ENCODE measurements around the gene KCNK3. TPM values are rescaled to one million over a fixed set of nuclear protein-coding genes. Genes with fewer than 3 reads are reported as not detected.

Gene KCNK3
- total and polyA plus RNA-seq, 10 of the 15 experiments (the other 5 are each of a cell fraction or from before 2014, with no cell fraction given), result 0.13 TPM; not detected in 9

DNA sequence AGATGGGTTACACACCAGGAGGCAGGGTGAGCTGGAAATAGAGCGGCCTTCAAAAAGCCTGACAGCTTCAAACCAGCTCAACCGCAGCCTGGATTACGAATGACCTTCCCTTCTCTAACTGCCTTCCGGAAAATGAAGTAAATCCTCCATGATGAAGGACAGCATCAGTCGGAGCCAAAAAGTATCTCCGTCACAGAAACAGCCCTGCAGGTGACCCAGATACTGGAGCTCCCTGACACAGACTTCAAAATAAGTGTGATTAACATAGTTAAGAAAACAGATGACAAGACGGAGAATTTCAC is 41.1 kb upstream of the KCNK3 start (continued):
- TF ChIP-seq, protein P1, sequence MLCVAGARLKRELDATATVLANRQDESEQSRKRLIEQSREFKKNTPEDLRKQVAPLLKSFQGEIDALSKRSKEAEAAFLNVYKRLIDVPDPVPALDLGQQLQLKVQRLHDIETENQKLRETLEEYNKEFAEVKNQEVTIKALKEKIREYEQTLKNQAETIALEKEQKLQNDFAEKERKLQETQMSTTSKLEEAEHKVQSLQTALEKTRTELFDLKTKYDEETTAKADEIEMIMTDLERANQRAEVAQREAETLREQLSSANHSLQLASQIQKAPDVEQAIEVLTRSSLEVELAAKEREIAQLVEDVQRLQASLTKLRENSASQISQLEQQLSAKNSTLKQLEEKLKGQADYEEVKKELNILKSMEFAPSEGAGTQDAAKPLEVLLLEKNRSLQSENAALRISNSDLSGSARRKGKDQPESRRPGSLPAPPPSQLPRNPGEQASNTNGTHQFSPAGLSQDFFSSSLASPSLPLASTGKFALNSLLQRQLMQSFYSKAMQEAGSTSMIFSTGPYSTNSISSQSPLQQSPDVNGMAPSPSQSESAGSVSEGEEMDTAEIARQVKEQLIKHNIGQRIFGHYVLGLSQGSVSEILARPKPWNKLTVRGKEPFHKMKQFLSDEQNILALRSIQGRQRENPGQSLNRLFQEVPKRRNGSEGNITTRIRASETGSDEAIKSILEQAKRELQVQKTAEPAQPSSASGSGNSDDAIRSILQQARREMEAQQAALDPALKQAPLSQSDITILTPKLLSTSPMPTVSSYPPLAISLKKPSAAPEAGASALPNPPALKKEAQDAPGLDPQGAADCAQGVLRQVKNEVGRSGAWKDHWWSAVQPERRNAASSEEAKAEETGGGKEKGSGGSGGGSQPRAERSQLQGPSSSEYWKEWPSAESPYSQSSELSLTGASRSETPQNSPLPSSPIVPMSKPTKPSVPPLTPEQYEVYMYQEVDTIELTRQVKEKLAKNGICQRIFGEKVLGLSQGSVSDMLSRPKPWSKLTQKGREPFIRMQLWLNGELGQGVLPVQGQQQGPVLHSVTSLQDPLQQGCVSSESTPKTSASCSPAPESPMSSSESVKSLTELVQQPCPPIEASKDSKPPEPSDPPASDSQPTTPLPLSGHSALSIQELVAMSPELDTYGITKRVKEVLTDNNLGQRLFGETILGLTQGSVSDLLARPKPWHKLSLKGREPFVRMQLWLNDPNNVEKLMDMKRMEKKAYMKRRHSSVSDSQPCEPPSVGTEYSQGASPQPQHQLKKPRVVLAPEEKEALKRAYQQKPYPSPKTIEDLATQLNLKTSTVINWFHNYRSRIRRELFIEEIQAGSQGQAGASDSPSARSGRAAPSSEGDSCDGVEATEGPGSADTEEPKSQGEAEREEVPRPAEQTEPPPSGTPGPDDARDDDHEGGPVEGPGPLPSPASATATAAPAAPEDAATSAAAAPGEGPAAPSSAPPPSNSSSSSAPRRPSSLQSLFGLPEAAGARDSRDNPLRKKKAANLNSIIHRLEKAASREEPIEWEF (IDR thresholded peaks at IDR 0.05; ENCODE audit: insufficient replicate concordance, low read depth, low read length), result no peak
- no peak for TF ChIP-seq RUNX3 (IDR thresholded peaks at IDR 0.05; ENCODE audit: low read length)
- no peak for TF ChIP-seq CEBPB (IDR thresholded peaks at IDR 0.05; ENCODE audit: borderline replicate concordance in 1 of 2, low read depth in 2 of 2, low read length in 2 of 2)
- TF ChIP-seq, protein P2, sequence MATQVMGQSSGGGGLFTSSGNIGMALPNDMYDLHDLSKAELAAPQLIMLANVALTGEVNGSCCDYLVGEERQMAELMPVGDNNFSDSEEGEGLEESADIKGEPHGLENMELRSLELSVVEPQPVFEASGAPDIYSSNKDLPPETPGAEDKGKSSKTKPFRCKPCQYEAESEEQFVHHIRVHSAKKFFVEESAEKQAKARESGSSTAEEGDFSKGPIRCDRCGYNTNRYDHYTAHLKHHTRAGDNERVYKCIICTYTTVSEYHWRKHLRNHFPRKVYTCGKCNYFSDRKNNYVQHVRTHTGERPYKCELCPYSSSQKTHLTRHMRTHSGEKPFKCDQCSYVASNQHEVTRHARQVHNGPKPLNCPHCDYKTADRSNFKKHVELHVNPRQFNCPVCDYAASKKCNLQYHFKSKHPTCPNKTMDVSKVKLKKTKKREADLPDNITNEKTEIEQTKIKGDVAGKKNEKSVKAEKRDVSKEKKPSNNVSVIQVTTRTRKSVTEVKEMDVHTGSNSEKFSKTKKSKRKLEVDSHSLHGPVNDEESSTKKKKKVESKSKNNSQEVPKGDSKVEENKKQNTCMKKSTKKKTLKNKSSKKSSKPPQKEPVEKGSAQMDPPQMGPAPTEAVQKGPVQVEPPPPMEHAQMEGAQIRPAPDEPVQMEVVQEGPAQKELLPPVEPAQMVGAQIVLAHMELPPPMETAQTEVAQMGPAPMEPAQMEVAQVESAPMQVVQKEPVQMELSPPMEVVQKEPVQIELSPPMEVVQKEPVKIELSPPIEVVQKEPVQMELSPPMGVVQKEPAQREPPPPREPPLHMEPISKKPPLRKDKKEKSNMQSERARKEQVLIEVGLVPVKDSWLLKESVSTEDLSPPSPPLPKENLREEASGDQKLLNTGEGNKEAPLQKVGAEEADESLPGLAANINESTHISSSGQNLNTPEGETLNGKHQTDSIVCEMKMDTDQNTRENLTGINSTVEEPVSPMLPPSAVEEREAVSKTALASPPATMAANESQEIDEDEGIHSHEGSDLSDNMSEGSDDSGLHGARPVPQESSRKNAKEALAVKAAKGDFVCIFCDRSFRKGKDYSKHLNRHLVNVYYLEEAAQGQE (IDR thresholded peaks at IDR 0.05; ENCODE audit: low read depth, low read length), result no peak
- TF ChIP-seq, protein P3, sequence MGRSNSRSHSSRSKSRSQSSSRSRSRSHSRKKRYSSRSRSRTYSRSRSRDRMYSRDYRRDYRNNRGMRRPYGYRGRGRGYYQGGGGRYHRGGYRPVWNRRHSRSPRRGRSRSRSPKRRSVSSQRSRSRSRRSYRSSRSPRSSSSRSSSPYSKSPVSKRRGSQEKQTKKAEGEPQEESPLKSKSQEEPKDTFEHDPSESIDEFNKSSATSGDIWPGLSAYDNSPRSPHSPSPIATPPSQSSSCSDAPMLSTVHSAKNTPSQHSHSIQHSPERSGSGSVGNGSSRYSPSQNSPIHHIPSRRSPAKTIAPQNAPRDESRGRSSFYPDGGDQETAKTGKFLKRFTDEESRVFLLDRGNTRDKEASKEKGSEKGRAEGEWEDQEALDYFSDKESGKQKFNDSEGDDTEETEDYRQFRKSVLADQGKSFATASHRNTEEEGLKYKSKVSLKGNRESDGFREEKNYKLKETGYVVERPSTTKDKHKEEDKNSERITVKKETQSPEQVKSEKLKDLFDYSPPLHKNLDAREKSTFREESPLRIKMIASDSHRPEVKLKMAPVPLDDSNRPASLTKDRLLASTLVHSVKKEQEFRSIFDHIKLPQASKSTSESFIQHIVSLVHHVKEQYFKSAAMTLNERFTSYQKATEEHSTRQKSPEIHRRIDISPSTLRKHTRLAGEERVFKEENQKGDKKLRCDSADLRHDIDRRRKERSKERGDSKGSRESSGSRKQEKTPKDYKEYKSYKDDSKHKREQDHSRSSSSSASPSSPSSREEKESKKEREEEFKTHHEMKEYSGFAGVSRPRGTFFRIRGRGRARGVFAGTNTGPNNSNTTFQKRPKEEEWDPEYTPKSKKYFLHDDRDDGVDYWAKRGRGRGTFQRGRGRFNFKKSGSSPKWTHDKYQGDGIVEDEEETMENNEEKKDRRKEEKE (IDR thresholded peaks at IDR 0.05), result no peak
- TF ChIP-seq KAT2A (conservative IDR thresholded peaks at IDR 0.05; ENCODE audit: control insufficient read depth, low read depth, low read length), result no peak
- TF ChIP-seq HCFC1 (IDR thresholded peaks at IDR 0.05; ENCODE audit: low read length), result no peak
- TF ChIP-seq, protein P4, sequence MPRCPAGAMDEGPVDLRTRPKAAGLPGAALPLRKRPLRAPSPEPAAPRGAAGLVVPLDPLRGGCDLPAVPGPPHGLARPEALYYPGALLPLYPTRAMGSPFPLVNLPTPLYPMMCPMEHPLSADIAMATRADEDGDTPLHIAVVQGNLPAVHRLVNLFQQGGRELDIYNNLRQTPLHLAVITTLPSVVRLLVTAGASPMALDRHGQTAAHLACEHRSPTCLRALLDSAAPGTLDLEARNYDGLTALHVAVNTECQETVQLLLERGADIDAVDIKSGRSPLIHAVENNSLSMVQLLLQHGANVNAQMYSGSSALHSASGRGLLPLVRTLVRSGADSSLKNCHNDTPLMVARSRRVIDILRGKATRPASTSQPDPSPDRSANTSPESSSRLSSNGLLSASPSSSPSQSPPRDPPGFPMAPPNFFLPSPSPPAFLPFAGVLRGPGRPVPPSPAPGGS (IDR thresholded peaks at IDR 0.05; ENCODE audit: borderline replicate concordance, insufficient read depth, low read depth, low read length, poor library complexity, severe bottlenecking), result no peak
- TF ChIP-seq ZNF622 (IDR thresholded peaks at IDR 0.05), result no peak
- no peak for TF ChIP-seq BRCA1 (IDR thresholded peaks at IDR 0.05; ENCODE audit: low read depth, low read length)
- TF ChIP-seq ZZZ3 (IDR thresholded peaks at IDR 0.05; ENCODE audit: control insufficient read depth, insufficient read length, low read depth), result no peak
